CD4-positive, alpha-beta T cell treated with Interleukin-4 for 4 hours (primary cell): ENCODE measurements around the gene PLEKHG4B.
"Not testable (repeated sequence)": the region's sequence is repeated elsewhere in the genome, so short reads cannot be mapped to it uniquely, and the experiment has no call there.

Experiments
- DNase-seq: peaks from one replicate; pipeline ENCODE4 v3.0.0-alpha.2; 2020

The PLEKHG4B gene

DNA sequence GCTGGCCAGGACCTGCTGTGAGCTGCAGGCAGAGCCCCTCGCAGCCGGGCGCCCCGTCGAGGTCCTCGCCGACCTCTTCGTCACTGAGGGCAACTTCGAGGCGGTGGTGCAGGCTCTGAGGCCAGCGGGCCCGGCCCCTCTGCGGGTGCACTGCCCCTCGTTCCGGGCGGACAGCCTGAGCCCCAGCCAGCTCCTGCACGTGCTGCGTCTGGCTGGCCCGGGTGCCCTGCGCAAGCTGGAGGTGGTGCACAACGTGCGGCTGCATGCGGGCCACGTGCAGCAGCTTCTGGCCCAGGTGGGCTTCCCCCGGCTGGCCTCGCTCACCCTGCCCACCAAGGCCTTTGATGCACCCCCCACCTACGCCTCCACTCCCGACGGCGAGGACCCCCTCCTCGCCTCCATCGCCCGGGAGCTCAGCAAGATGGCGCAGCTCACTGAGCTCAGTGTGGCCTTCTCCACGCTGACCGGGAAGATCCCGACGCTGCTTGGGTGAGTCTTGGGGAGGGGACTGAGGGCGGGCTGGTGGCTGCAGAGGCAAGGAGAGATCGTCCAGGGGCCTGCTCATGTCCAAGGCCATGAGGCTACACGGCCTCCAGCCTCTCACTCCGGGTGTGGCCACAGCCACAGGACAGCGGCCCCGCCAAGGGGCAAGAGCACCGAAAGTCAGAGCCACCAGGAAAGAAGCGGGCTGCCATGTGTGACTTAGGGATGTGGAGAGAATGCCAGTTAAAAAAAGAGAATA, 100.2 kb downstream of the PLEKHG4B start:
- DNase-seq, result no peak

DNA sequence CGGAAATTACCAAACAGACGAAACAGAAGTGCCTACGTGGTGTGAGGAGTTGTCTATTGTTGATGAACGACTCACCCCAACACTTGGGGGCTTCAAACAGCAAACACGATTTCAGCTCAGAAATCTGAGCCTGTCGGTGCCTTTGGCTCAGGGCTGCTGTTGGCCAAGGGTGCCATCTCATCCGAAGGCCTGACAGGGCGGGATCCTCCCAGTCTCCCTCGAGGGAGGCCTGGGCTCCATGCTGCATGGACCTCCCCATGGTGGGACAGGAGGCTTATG, 100.7 kb downstream of the PLEKHG4B start:
- no peak for DNase-seq

DNA sequence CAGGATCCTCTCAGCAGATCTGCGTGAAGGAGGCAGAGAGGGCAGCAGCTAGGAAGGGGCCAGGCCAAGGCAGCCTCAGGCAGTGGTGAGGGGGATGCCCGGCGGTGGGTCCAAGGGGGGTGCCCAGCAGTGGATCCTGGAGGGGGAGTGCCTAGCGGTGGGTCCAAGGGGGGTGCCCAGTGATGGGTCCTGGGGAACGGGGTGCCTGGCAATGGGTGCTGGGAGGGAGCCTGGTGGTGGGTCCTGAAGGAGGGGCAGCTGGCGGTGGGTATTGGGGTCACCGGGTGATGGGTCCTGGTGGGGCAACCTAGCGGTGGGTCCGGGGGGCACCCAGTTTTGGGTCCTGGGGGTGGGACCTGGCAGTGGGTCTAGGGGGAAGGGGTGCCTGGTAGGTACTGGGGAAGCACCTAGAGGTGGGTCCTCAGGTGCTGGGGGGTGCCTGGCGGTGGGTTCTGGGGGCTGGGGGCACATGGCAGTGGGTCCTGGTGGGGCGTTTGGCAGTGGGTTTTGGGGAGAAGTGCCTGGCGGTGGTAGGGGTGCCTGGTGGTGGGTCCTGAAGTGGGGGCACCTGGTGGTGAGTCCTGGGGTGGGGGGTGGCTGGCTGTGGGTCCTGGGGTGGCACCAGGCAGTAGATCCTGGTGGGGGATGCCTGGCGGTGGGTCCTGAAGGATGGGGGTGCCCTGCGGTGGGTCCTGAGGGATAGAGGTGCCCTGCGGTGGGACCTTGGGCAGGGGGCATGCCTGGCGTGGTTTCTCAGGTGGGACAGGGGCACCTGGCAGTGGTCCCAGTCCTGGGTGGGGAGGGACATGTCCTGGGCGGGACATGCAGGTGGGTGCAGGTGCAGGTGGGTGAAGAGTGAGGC, 101.2 kb downstream of the PLEKHG4B start:
- DNase-seq, result no peak

DNA sequence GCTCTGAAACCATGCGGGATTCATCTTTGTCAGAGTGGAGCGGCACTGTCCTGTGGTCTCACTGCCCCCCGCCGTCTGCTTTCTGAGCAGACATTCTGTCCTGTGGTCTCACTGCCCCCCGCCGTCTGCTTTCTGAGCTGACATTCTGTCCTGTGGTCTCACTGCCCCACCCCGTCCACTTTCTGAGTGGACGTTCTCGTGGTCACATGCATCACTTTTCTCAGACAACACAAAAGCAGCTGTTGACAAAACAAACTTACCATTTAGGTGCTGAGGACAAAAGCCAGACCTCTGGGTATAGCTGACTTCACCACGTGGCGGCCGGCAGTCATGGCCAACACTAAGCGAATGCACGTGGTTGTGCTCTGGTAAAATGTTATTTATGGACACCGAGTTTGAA, 102.1 kb downstream of the PLEKHG4B start:
- no peak for DNase-seq

DNA sequence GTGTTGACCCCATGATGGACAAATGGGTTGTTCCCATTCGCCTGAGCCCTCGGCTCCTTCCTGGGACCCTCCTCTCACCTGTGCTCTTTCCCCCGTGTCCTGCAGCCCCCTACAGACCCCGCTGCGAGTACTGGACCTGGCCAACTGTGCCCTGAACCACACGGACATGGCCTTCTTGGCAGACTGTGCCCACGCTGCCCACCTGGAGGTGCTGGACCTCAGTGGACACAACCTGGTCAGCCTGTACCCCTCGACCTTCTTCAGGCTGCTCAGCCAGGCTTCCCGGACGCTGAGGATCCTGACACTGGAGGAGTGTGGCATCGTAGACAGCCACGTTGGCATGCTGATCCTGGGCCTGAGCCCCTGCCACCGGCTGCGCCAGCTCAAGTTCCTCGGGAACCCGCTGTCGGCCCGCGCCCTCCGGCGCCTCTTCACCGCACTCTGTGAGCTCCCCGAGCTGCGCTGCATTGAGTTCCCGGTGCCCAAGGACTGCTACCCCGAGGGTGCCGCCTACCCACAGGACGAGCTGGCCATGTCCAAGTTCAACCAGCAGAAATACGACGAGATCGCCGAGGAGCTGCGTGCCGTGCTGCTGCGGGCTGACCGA, 102.7 kb downstream of the PLEKHG4B start:
- DNase-seq, result no peak

DNA sequence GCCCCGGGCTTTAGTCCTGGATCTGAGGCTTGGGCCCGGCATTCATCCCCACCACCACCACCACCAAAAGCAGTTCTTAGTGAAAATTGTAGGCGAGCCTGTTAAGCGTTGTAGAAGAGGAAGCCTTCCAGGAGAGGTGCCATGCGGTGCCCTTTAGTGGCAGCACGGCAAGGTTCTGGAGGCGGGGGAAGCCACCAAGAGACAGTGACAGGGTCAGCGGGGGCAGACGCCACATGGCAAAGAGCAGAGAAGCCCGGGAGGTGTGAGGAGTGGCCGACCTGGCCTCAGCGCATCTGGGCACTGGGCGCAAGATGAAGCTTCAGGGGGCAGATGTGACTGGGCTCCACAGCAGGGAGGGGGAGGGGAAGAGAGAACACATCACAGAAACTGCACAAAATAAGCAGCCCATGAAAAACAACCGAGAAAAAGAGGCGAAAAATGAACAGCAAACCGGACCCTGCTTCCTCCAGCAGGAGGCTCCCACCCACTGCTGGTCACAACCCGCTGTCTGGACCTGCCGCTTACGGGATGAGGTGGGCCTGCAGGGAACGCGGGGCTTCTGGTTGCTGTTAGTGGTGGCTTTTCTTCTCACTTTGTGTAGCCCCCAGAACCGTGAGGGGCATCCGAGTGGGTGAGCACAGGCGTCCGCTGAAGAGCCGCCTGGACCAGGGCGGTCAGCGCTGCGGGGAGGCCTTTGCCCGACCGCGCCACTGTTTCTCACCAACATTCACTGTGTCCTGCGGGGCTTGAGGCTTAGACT, 103.6 kb downstream of the PLEKHG4B start:
- no peak for DNase-seq

DNA sequence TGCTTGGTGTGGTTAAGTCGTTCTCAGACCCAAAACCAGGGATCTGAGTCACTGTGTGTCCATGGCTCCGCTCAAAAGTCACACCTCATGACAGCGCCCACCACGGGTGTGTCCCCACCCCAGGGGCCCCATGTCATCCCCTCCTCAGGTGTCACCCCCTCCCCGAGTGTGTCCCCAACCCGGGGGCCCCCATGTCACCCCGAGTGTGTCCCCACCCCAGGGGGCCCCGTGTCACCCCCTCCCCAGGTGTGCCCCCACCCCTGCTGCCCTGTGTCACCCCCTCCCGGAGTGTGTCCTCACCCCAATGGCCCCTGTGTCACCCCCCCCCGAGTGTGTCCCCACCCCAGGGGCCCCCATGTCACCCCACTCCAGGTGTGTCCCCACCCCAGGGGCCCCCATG, 104.4 kb downstream of the PLEKHG4B start:
- no peak for DNase-seq

DNA sequence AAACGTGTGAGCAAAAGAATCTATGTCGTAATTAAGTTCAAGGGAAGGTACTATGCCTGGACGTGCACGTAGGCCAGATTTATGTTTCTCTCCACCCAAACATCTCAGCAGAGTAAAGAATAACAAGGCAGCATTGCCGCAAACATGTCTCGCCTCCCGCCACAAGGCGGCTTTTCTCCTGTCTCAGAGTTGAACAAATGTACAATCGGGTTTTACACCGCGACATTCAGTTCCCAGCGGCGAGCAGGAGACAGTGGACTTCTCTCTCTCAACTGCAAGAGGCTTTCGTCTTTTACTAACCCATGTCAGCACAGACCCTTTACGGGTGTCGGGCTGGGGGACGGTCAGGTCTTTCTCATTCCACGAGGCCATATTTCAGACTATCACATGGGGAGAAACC, 105.1 kb downstream of the PLEKHG4B start:
- not testable (repeated sequence) for DNase-seq

DNA sequence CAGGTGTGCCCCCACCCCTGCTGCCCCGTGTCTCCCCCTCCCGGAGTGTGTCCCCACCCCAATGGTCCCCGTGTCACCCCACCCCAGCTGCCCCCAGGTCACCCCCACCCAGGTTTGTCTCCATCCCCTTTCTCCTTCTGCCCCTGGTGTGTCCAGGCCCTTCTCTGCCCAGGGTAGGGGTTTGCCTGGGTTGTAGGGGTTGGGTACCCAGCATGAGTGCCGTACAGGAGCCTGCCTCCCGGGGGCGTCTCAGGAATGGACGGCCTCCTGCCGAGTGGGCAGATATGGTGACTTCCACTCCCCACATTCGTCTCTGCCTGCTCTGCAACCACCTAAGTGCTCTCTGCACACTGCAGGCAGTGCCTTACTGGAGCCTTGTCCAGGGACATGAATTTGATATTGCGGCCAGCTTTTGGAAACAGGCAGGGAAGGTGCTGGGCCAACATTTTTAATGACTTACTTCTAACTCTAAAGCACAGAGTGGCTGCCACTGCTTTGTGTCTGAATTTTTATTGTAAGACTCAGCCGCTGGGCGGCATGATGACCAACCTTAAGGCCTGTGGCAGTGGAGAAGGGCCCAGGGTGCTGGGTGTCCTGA, 106.0 kb downstream of the PLEKHG4B start:
- no peak for DNase-seq

DNA sequence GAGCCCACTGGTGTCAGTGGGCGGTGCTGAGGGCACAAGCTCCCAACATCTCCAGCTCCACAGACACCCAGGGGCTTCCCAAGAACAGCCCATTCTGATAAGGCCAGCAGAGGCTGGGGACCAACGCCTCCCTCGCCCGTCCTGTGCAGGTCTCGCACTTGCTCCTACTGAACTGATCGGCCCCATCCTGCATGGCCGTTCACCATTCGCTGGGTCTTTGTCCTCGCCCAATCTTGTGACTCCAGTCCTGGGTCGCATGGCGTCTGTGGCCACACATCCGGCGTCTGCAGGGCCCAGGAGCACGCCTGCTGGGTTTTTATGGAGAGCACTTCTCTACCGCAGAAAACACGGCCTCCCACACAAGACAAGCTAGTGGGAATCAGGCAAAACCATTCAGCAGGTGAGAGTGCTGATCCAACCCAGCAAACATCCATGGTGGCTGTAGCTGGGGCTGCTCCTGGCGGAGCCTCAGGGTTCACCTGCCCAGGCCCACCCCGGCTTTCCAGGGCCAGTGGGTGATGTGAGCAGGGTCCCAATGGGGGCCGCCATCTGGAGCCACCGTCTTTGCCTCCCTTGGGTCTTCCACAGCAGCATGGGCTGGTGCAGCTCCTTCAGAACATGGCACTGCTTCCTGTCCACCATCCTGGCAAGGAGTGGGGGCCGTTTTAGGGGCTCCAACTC, 106.7 kb downstream of the PLEKHG4B start:
- DNase-seq, result no peak

DNA sequence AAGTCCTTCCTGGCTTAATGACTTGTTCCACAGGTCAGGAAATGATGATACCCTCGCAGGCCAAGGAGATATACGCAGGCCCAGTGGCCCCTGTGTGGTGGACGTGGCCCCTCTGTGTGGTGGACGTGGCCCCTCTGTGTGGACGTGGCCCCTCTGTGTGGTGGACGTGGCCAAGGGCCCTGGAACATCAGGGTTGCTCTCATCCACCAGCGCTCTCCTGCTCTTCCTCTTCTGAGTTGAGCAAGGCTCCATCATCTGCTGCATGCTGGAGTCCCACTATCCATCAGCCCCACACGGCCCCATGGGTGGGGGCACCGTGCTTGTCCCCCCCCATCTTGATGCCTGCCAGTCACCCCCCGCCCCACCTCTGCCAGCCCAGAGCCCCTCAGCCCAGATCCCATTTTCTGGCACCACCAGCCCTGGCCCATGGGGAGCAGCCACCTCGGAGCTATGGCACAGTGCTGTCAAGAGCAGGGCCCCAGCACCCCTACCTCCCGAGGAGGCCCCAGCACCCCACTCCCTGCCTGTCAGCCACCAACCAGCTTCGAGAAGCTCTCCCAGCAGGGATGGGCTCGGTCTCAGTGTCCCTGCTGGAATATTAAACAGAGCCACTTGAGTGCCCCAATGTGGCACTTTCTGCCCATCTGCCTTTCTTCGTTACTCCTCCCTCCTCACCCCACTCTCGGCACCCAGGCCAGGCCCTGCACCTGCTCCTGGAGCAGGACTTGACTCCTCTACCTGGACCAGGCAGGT, 107.4 kb downstream of the PLEKHG4B start:
- DNase-seq, result no peak

DNA sequence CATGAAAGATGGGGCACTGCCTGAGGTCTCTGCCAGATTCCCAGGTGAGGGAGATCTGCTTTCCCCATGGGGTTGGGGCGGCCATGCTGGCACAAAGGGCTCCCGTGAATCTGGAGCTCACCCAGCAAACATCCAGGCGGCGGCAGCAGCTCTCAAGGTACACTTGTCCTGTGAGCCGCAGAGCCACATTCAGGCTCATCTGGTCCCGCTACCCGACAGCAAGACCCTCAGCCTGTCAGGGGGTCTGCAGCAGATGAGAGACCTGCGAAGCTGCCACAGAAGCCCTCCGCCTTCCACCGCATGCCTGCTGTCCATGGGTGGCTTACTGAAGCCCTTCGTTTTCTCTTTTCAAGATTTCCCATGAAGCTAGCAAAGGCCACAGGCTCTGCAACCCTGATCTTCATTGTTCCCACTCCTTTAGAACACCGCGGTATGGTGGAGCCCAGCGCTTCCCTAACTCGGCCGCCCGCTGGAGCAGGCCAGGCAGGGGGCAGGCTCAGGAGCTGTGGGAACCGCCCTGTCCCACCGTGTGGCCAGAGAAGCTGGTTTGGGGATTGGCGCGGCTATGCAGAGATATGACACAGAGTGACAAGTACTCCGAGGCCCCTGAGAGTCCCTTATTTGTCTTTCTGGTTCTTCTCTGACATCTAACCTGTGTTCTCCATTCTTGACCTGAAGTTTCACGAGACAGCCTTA, 108.1 kb downstream of the PLEKHG4B start:
- DNase-seq, result no peak

DNA sequence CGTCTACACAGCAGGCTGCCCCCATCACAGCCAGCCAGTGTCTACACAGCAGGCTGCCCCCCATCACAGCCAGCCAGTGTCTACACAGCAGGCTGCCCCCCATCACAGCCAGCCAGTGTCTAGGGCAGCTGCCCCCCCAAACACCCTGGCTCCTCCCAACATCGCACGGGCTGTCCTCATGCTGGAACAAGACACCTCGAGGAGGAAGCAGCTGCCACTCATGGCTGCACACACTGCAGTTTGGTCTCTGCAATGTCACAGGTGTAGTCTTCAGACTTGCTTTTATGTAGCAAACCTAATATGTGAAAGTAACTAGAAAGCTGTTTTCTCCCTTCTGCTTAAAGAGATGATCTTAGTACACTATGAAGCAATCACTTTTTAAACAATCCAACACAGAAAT, 109.0 kb downstream of the PLEKHG4B start:
- DNase-seq, result no peak

DNA sequence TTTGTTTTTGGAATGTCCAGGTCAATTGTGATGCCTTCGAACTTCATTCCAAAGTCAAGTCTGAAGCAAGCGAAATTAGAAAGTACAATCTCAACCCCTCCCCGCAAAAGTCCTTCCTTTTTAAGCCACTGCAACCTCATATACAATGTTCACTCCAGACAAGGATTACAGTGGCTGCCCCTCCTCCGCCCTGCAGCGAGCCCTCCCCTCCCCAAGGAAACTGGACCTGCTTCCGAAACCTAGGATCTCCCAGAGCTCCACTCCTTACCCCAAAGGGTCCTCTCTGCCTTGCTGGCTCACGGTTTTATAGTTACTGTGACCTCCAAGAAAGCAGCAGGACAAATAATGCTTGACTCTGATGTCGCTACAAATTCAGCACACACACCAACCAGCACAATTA, 109.7 kb downstream of the PLEKHG4B start:
- no peak for DNase-seq

DNA sequence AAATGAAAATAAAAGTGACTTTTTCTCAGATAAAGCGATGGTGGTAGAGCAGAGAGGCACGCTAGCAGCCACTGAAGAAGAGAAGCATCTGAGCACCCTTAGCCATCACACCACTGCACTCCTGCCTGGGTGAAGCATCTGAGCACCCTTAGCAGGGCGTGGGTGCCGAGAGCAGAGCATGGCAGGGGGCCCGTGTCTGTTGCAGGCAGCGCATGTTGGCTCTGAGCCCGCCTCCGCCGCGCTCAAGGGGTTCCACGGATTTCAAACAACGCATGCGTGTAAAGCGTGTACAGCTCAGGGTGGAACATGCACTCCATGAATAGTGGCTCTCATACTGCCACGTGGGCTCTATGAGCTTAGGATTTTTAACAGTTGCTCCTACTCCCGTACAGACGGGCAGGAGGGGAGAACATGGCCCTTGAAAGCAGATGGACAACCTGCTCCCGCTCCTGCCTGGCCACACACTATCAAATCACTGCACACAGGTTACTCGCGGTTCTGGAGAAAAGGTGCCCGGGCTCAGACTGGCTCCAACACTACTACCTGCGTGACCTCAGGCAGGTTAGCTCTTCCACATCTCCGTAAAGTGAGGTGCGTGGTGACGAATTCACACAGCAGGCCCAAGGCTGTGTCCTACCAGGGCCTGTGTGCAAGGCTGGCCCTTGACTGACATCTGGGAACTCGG, 111.4 kb downstream of the PLEKHG4B start:
- no peak for DNase-seq

DNA sequence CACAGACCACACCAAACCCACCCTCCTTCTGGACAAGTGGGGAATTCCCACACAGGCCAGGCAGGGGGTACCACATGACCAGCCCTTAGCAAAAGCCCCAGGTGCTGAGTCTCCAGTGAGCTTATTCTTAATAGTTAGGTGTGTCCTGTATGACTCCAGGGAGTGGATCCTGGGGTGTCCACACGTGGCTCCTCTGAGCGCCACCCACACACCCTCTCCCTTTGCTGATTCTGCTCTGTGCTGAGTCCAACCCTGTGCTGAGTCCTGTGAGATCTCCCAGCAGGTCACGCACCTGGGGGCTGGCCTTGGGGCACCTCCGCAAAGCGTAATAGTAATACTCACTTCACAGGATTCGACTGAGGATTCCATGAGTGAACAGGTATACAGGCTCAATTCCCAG, 112.0 kb downstream of the PLEKHG4B start:
- DNase-seq, result no peak

DNA sequence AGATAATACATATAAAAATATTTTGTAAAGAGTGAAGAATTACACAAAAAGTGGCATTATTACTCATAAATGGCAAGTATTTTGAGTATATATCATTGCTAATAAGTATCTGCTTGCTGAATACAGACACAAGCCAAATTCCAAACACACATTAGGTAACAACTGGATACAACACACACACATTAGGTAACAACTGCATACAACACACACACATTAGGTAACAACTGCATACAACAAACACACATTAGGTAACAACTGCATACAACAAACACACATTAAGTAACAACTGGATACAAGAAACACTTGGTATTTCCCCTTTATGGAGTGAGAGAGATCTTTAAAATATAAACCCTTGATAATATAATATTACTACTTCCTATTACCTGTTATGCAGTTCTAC, 112.5 kb downstream of the PLEKHG4B start:
- no peak for DNase-seq

DNA sequence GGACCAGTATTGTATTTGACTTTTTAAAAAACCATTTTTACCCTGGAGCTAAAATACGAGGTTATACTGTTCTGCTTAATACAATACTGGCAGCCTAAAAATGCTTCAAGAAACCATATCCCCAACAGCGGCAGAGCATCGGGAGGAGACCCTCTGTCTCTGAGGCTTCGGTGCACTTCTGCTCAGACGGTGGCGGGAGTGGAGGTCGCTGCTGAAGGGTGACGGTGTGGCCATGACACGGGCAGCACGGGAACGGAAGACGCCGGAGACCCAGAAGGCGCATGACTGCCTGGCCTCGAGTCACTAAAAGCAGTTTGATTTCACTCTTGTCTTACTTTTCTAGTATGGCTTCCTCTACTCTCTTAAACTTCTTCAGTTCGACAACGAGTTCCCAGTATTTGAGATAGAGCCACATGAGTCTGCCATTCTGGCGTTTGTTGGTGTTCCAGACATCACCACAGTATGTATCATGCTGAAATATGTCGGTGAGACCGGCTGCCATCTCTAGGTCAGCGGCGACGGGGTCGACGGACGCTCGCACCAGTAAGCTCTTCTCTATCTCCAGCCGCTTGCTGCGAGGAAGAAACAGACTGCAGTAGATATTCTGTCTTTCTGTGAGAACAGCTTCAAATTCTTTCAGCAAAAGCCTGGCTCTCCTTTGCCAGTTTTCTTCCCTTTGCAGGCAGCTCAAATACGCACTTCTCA, 113.2 kb downstream of the PLEKHG4B start:
- DNase-seq, result no peak

DNA sequence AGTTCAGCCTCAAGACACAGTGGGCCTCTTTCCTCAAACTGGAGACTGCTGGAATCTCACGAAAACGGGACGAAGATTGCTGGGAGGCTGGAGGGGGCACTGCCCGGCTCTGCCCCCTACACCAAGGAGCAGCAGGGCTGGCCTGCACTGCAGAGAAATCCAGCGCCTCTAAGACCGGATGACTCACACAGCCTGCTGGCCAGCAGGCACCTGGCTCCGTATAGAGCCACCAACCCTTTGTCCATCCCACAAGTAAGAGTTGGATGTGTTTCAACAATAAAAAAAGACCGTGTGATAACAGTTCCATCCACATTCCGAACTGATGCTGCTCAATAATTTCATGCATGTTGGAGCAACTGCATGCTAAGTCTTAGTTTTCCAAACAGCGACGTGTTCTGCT, 114.4 kb downstream of the PLEKHG4B start:
- no peak for DNase-seq
